RWPE1 (cell line): ENCODE results near the gene WDR49.

Source experiments
- CTCF ChIA-PET: fragments of 350-600 bp; sonication (Branson Sonifier 250); formaldehyde crosslinking; extraction: SDS; loops from one replicate; lab custom pipeline; 2021; lab: Yijun Ruan, JAX
- POLR2A ChIA-PET: fragments of 400-600 bp; formaldehyde crosslinking; extraction: SDS; loops from one replicate; lab custom pipeline; 2020; ENCODE audit warnings: antibody characterized with exemption; ENCODE audit not compliant: low non-redundant PET; lab: Yijun Ruan, JAX
- DNase-seq: peaks from one replicate; pipeline ENCODE4 v3.0.0; 2012; ENCODE audit warnings: low spot score
- H3K27ac ChIP-seq: fragments of 450-650 bp; 2 replicates; pipeline ENCODE4 v1.5.1; 2017
- TF ChIP-seq, protein P1 (sequence below): fragments of 450-650 bp; conservative IDR thresholded peaks from 2 replicates; pipeline ENCODE4 v1.5.1; 2017; ENCODE audit warnings: low read depth, mild to moderate bottlenecking

The WDR49 gene

DNA sequence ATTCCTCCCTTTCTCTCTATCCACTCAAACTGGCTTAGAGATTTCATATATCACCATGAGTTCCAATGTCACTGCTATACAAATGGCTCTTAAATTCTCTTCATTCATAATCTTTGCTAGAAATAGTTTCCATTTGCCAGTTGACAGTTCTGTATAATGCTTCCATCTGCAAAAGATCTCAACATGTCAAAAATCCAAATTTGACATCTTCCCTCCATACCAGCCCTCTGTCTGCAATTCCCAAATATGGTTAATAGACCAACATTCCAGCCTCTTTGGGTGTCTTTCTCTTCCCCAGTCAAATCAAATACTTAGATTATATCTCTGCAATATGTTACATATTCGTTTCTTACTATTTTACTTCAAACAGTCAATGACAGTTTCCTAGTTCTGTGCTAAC lies 115.7 kb downstream of the WDR49 start:
- CTCF ChIA-PET = no interaction called here
- POLR2A ChIA-PET = no interaction called here
- H3K27ac ChIP-seq = no peak overlapping the region
- DNase-seq = no peak
- TF ChIP-seq, protein P1, sequence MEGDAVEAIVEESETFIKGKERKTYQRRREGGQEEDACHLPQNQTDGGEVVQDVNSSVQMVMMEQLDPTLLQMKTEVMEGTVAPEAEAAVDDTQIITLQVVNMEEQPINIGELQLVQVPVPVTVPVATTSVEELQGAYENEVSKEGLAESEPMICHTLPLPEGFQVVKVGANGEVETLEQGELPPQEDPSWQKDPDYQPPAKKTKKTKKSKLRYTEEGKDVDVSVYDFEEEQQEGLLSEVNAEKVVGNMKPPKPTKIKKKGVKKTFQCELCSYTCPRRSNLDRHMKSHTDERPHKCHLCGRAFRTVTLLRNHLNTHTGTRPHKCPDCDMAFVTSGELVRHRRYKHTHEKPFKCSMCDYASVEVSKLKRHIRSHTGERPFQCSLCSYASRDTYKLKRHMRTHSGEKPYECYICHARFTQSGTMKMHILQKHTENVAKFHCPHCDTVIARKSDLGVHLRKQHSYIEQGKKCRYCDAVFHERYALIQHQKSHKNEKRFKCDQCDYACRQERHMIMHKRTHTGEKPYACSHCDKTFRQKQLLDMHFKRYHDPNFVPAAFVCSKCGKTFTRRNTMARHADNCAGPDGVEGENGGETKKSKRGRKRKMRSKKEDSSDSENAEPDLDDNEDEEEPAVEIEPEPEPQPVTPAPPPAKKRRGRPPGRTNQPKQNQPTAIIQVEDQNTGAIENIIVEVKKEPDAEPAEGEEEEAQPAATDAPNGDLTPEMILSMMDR = no peak

DNA sequence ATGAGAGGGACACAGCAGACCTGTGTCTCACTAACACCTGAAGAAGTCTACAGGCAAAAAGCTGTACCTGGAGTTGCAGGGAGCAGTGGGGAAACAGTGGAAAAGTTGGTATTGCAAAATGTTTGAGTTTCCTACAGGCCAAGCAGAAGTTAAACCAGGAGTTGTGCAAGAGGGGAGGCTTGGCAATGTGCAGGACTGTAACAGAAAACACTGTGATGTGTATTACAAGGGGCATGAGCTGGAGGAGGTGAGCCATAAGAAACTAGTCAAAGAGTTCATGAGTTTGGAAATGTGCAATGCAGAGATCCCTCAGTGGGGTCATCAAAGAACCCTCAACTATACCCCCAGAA lies 132.8 kb downstream of the WDR49 start:
- POLR2A ChIA-PET = no interaction called here
- no peak for DNase-seq
- CTCF ChIA-PET = no interaction called here

DNA sequence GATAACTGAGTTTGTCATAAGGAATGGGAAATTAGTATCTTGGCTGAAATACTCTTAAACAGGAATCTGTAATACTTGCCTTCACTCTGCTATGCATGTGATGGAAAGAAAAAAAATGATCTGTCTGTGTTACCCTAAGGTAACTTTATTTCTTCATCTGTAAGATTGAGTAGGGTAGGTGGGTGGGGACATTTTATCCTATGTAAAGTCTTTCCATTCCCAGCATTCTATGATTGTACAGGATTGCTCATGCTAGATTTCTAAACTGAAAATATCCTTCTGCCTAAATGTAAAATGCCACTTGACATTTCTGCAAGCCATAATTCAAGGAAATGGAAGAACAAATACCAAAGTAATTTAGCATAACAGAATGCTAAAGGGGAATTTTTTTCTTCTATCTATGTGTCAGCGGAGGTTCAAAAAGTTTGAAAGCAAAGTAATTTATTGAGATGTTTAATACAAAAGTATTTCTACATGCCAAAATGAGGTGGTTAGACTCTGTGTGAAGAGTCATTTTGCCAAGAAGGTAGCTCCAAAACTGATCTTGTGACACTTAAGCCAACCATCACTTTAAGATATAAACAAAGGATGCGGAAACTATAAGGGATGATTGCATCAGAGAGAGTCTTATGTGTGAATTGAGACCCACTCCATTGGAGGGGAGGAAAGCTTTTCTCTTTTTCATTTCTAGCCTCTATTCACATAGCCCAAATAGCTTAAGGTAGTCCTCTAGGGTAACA lies 133.3 kb downstream of the WDR49 start:
- TF ChIP-seq, protein P1 = no peak
- ChIA-PET POLR2A (no interaction called here), CTCF (no interaction called here)
- H3K27ac ChIP-seq = no peak overlapping the region
- DNase-seq = no peak

More for the DNA sequence above, 132.8 kb downstream of the WDR49 start:
- no peak overlapping the region for H3K27ac ChIP-seq
- TF ChIP-seq, protein P1 = no peak

DNA sequence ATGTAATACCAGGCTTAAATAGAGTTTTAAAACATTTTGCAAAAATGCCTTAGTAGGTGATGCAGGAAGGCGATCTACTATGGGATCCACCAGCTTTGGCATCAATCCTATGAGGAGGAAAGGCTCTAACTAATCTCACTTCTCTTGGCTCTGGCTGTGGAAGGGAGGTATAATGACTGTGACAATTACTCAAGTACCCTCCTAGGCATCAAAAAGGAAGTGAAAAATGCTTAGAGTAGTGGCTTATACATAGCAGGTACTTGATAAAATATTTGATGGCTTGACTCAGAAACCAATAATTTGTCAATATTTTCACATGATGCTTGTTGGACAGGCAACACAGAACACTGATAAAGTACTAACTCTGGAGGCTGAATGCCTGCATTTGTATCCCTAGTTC lies 145.8 kb downstream of the WDR49 start:
- no peak overlapping the region for H3K27ac ChIP-seq
- CTCF ChIA-PET = no interaction called here
- TF ChIP-seq, protein P1 = no peak
- DNase-seq = no peak
- POLR2A ChIA-PET = no interaction called here

DNA sequence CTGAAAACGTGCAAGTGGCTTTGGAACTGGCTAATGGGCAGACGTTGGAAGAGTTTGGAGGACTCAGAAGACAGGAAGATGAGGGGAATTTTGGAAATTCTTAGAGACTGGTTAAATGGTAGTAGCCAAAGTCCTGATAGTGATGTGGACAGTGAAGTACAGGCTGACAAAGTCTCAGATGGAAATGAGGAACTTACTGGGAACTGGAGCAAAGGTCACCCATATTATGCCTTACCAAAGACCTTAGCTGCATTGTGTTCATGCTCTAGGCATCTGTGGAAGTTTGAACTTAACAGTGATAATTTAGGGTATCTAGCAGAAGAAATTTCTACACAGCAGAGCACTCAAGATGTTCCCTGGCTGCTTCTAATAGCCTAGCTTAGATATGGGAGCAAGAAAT lies 151.3 kb downstream of the WDR49 start:
- ChIA-PET CTCF (no interaction called here), POLR2A (no interaction called here)

DNA sequence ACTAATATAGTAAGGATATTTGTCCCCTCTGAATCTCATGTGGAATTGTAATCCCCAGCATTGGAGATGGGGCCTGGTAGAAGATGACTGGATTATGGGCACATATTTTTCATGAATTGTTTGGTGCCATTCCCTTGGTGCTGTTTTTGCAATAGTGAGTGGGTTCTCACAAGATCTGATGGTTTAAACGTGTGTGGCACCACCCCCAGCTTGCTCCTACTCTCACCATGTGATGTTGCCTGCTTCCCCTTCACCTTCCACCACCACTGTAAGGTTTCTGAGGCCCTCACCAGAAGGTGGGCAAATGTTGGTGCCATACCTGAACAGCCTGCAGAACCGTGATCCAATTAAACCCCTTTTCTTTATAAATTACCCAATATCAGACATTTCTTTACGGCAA lies 151.8 kb downstream of the WDR49 start:
- CTCF ChIA-PET = no interaction called here

More for the DNA sequence above, 151.3 kb downstream of the WDR49 start:
- no peak for DNase-seq
- H3K27ac ChIP-seq = no peak overlapping the region
- TF ChIP-seq, protein P1 = no peak

More for the DNA sequence above, 151.8 kb downstream of the WDR49 start:
- TF ChIP-seq, protein P1 = no peak
- POLR2A ChIA-PET = no interaction called here
- no peak for DNase-seq
- no peak overlapping the region for H3K27ac ChIP-seq
